NB4 (cell line): ENCODE results near the gene ACER3.
"Not testable (repeated sequence)": the region's sequence is repeated elsewhere in the genome, so short reads cannot be mapped to it uniquely, and the experiment has no call there.

Experiments used
- CTCF ChIP-seq: IDR thresholded peaks from one replicate; pipeline ENCODE4 v1.5.1; 2012; ENCODE audit warnings: low read depth, low read length
- MAX ChIP-seq: IDR thresholded peaks from 2 replicates; pipeline ENCODE4 v1.6.1; 2011; ENCODE audit warnings: low read depth, low read length
- MYC ChIP-seq: IDR thresholded peaks from 2 replicates; pipeline ENCODE4 v1.6.1; 2011; ENCODE audit warnings: low read depth, low read length
- POLR2A ChIP-seq: IDR thresholded peaks from 2 replicates; pipeline ENCODE4 v1.6.1; 2011; ENCODE audit warnings: mild to moderate bottlenecking; ENCODE audit not compliant: insufficient read length; ENCODE audit errors: extremely low read depth

- TF ChIP-seq CTCF, MAX, POLR2A, MYC: not testable (repeated sequence)
Measured at GRCh38 chr11:76862794-76863193, 2.1 kb downstream of the ACER3 start.
